ENCODE measurements around the gene NPL.

The NPL gene

GRCh38 chr1:182860658-182861057 lies 71.1 kb downstream of the NPL start:
- no peak overlapping the region for H3K4me3 Mint-ChIP-seq
- DNase-seq (ENCODE audit: low spot score in 2 of 2): no peak
- ATAC-seq: no peak
- no peak overlapping the region for H3K27ac Mint-ChIP-seq
- H3K4me1 Mint-ChIP-seq: peaks cover 14% of the 10 kb centered on the region
- H3K9me3 Mint-ChIP-seq: no peaks in the 10 kb centered on the region
- peaks cover 100% of the 10 kb centered on the region for H3K36me3 Mint-ChIP-seq

DNA sequence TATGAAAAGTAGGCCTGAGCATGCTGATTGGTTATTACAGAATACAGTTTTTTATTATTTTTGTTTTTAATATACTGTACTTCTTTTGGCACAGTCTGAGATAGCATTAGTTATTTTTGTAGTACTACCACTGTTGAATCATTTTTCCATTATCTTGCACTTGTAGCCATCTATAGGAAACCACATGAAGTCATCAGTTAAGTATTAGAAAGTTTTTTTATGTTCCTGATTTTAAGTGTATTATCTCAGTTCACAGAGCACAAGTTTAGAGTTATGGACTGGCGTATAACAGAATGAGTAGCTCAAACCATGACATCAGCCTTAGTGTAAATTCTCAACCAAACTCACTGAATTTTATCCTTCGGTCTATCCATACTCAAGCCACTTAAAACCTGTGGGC lies 72.4 kb downstream of the NPL start:
- Mint-ChIP-seq H3K4me3 (no peak overlapping the region), H3K9me3 (no peaks in the 10 kb centered on the region), H3K27ac (peak overlapping the region; percentile 63), H3K36me3 (peaks cover 100% of the 10 kb centered on the region), H3K4me1 (peaks cover 14% of the 10 kb centered on the region)
- DNase-seq (ENCODE audit: low spot score in 2 of 2) (no peak), ATAC-seq (peak; percentile 95)

GRCh38 chr1:182862827-182863226 lies 73.3 kb downstream of the NPL start:
- ATAC-seq (no peak), DNase-seq (ENCODE audit: low spot score in 2 of 2) (no peak)
- H3K9me3 Mint-ChIP-seq: no peaks in the 10 kb centered on the region
- H3K36me3 Mint-ChIP-seq: peaks cover 100% of the 10 kb centered on the region
- peaks cover 14% of the 10 kb centered on the region for H3K4me1 Mint-ChIP-seq
- H3K4me3 Mint-ChIP-seq: no peak overlapping the region
- no peak overlapping the region for H3K27ac Mint-ChIP-seq

GRCh38 chr1:182863940-182864339 lies 74.4 kb downstream of the NPL start:
- no peak overlapping the region for H3K4me3 Mint-ChIP-seq
- ATAC-seq (no peak), DNase-seq (ENCODE audit: low spot score in 2 of 2) (no peak)
- H3K4me1 Mint-ChIP-seq: peaks cover 14% of the 10 kb centered on the region
- no peak overlapping the region for H3K27ac Mint-ChIP-seq
- H3K9me3 Mint-ChIP-seq: no peaks in the 10 kb centered on the region
- peaks cover 100% of the 10 kb centered on the region for H3K36me3 Mint-ChIP-seq

GRCh38 chr1:182867861-182868260 lies 78.3 kb downstream of the NPL start:
- H3K27ac Mint-ChIP-seq: no peak overlapping the region
- H3K36me3 Mint-ChIP-seq: peaks cover 100% of the 10 kb centered on the region
- H3K9me3 Mint-ChIP-seq: no peaks in the 10 kb centered on the region
- H3K4me3 Mint-ChIP-seq: no peak overlapping the region
- H3K4me1 Mint-ChIP-seq: no peaks in the 10 kb centered on the region
- ATAC-seq: no peak
- no peak for DNase-seq (ENCODE audit: low spot score in 2 of 2)

DNA sequence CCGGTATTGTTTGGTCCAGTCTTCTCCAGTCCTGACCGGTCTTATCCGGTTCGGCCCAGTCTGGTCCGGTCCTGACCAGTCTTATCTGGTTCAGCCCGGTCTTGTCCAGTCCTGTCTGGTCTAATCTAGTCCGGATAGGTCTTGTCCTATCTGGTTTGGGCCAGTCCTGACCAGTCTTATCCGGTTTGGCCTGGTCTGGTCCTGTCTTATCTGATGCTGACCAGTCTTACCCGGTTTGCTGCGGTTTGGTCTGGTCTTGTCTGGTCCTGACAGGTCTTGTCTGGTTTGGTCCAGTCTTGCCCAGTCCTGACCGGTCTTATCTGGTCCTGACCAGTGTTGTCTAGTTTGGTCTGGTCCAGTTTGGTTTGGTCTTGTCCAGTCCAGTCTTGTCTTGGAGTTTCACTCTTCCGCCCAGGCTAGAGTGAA lies 79.7 kb downstream of the NPL start:
- Mint-ChIP-seq H3K36me3 (peaks cover 100% of the 10 kb centered on the region), H3K9me3 (no peaks in the 10 kb centered on the region), H3K4me3 (no peak overlapping the region), H3K4me1 (peaks cover 5% of the 10 kb centered on the region), H3K27ac (peak overlapping the region; percentile 6)
- DNase-seq (ENCODE audit: low spot score in 2 of 2) (no peak), ATAC-seq (no peak)

- H3K27ac Mint-ChIP-seq: peak overlapping the region; percentile 58
- peaks cover 100% of the 10 kb centered on the region for H3K36me3 Mint-ChIP-seq
- H3K9me3 Mint-ChIP-seq: no peaks in the 10 kb centered on the region
- ATAC-seq (no peak), DNase-seq (ENCODE audit: low spot score in 2 of 2) (no peak)
- no peak overlapping the region for H3K4me3 Mint-ChIP-seq
- peaks cover 5% of the 10 kb centered on the region for H3K4me1 Mint-ChIP-seq
These were observed 83.3 kb downstream of the NPL start for GRCh38 chr1:182872881-182873280.

DNA sequence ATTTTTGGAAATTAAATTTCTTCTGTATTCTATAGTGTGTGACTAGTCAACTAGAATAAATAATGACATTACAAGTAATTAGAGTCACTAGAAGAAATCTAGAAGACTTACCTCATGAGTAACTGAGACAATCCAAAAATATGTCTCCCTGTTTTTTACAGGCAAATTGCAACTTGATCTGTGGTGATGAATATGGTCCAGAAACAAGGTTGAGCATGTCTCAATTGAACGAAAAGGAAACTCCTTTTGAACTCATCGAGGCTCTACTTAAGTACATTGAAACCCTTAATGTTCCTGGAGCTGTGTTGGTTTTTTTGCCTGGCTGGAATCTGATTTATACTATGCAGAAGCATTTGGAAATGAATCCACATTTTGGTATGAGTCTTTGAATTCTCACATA lies 86.3 kb downstream of the NPL start:
- Mint-ChIP-seq H3K36me3 (peaks cover 100% of the 10 kb centered on the region), H3K4me1 (peaks cover 5% of the 10 kb centered on the region), H3K27ac (peak overlapping the region; percentile 47), H3K9me3 (no peaks in the 10 kb centered on the region), H3K4me3 (no peak overlapping the region)
- ATAC-seq: no peak
- no peak for DNase-seq (ENCODE audit: low spot score in 2 of 2)

- H3K4me3 Mint-ChIP-seq: no peak overlapping the region
- H3K4me1 Mint-ChIP-seq: peaks cover 5% of the 10 kb centered on the region
- DNase-seq (ENCODE audit: low spot score in 2 of 2) (no peak), ATAC-seq (no peak)
- H3K27ac Mint-ChIP-seq: no peak overlapping the region
- H3K36me3 Mint-ChIP-seq: peaks cover 100% of the 10 kb centered on the region
- H3K9me3 Mint-ChIP-seq: no peaks in the 10 kb centered on the region
These were observed 87.8 kb downstream of the NPL start for GRCh38 chr1:182877331-182877730.

GRCh38 chr1:182877842-182878241 lies 88.3 kb downstream of the NPL start:
- Mint-ChIP-seq H3K27ac (no peak overlapping the region), H3K4me1 (peaks cover 5% of the 10 kb centered on the region), H3K4me3 (no peak overlapping the region), H3K9me3 (no peaks in the 10 kb centered on the region), H3K36me3 (peaks cover 100% of the 10 kb centered on the region)
- peak; percentile 56 for ATAC-seq
- no peak for DNase-seq (ENCODE audit: low spot score in 2 of 2)
